GM23248 (cell line): Measurements from ENCODE around the gene MAK. TPM values are rescaled to one million over a fixed set of nuclear protein-coding genes. Genes with fewer than 3 reads are reported as not detected.

Source experiments
- DNase-seq: peaks from one replicate; pipeline ENCODE4 v3.0.0-alpha.2; 2015
- H2AFZ ChIP-seq: fragments of 200-600 bp; sonication (generic); 2 replicates; pipeline ENCODE4 v1.6.1; 2016; ENCODE audit warnings: antibody characterized with exemption
- H3F3A ChIP-seq: fragments of 200-600 bp; sonication (generic); 2 replicates; pipeline ENCODE4 v1.6.1; 2016; ENCODE audit warnings: mild to moderate bottlenecking, antibody characterized with exemption, mixed run types; ENCODE audit not compliant: insufficient read depth
- H3K27ac ChIP-seq: fragments of 200-600 bp; sonication (generic); 2 replicates; pipeline ENCODE4 v1.5.1; 2016; ENCODE audit warnings: mild to moderate bottlenecking
- H3K27me3 ChIP-seq: fragments of 200-600 bp; sonication (generic); replicated peaks from 2 replicates; pipeline ENCODE4 v1.6.1; 2016; ENCODE audit warnings: mild to moderate bottlenecking; ENCODE audit not compliant: insufficient read depth
- H3K36me3 ChIP-seq: fragments of 200-600 bp; sonication (generic); 2 replicates; pipeline ENCODE4 v1.6.1; 2016; ENCODE audit warnings: low read depth, mild to moderate bottlenecking
- H3K4me1 ChIP-seq: fragments of 200-600 bp; sonication (generic); 2 replicates; pipeline ENCODE4 v1.6.1; 2016; ENCODE audit warnings: mild to moderate bottlenecking; ENCODE audit not compliant: insufficient read depth
- H3K4me2 ChIP-seq: fragments of 200-600 bp; sonication (generic); one replicate; pipeline ENCODE4 v1.6.1; 2016; ENCODE audit warnings: mild to moderate bottlenecking; ENCODE audit not compliant: unreplicated experiment
- H3K4me3 ChIP-seq: fragments of 200-600 bp; sonication (generic); 2 replicates; pipeline ENCODE4 v1.5.1; 2016; ENCODE audit warnings: mild to moderate bottlenecking
- H3K79me2 ChIP-seq: fragments of 200-600 bp; sonication (generic); 2 replicates; pipeline ENCODE4 v1.6.1; 2016; ENCODE audit warnings: mild to moderate bottlenecking; ENCODE audit not compliant: insufficient read depth
- H3K9ac ChIP-seq: fragments of 200-600 bp; sonication (generic); 2 replicates; pipeline ENCODE4 v1.6.1; 2016; ENCODE audit warnings: mild to moderate bottlenecking
- H3K9me2 ChIP-seq: fragments of 200-600 bp; sonication (generic); 2 replicates; pipeline ENCODE4 v1.6.1; 2016; ENCODE audit warnings: mixed run types, mild to moderate bottlenecking, moderate library complexity; ENCODE audit not compliant: insufficient read depth
- H3K9me3 ChIP-seq: fragments of 200-600 bp; sonication (generic); one replicate; pipeline ENCODE4 v1.6.1; 2017; ENCODE audit warnings: low read depth
- H4K20me1 ChIP-seq: fragments of 200-600 bp; sonication (generic); 2 replicates; pipeline ENCODE4 v1.6.0; 2016; ENCODE audit not compliant: insufficient read depth
- EZH2 ChIP-seq: fragments of 200-600 bp; sonication (generic); IDR thresholded peaks from 2 replicates; pipeline ENCODE4 v1.6.1; 2018; ENCODE audit warnings: antibody characterized with exemption, mild to moderate bottlenecking; ENCODE audit not compliant: insufficient read depth, poor library complexity, severe bottlenecking
- EZH2phosphoT487 ChIP-seq: fragments of 200-600 bp; sonication (generic); IDR thresholded peaks from 2 replicates; pipeline ENCODE4 v1.6.1; 2018; ENCODE audit warnings: antibody characterized with exemption, moderate library complexity, mild to moderate bottlenecking, low read depth; ENCODE audit not compliant: insufficient read depth
- WGBS, 2 experiments: methylation state at CpG; one replicate each; pipeline ENCODE4 v1.1.6; 2015 to 2017; ENCODE audit warnings: low lambda C conversion rate in 2 of 2, low coverage in 1 of 2; ENCODE audit errors: missing lambda C conversion rate in 2 of 2; 5-methylcytosine and 5-hydroxymethylcytosine counted together
- in situ Hi-C: fragments of 300-500 bp; cut with MboI; formaldehyde crosslinking; loops from 2 replicates; pipeline ENCODE4 v1.15.0; 2020
- polyA plus RNA-seq: library from polyadenylated mRNA; unstranded; fragments of >200 nt; fragmentation: Nextera tagmentation; extraction: Ambion mirVana; gene quantifications from 2 replicates; pipeline ENCODE4 v1.2.1, GENCODE V29; 2016
- total RNA-seq: library from RNA; depleted of rRNA; stranded (reverse); fragments of >200 nt; shearing (Covaris generic); gene quantifications from 2 replicates; pipeline ENCODE4 v1.2.3, GENCODE V29; 2014

MAK gene
- total and polyA plus RNA-seq, 2 experiments from 2014 or later = 0.14 TPM; not detected in 1

DNA sequence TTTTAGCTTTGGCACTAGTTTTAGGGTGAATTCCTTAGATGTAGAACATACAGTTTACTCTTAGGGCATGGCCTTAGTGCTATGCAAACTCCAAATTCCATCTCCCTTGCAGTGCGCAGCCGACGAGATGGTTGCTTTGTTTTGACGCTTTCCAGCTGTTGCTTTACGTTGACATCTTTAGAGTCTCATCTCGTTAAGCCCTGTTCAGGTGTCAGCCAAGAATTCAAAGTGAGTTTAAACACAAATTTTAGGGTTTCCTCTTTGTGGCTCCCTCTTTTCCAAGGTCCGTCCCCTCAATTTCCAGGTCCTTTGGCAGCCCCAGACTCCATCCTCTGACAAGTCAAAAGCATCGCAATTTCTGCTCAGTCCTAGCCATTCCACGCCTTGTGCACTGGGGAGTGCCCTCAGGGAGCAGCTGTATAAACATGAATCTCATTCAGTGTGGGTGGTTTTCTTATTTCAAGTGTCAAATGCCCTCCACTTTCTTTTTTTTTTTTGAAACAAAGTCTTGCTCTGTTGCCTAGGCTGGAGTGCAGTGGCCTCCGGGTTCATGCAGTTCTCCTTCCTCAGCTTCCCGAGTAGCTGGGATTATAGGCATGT lies 14.1 kb upstream of the MAK start:
- Histone ChIP-seq H3K9ac (no peak overlapping the region), H3F3A (no peaks in the 10 kb centered on the region), H3K4me2 (no peak overlapping the region), H3K9me3 (no peaks in the 10 kb centered on the region), H3K27me3 (no peaks in the 10 kb centered on the region), H4K20me1 (no peaks in the 10 kb centered on the region), H3K36me3 (no peaks in the 10 kb centered on the region), H3K79me2 (no peaks in the 10 kb centered on the region), H3K27ac (no peak overlapping the region), H3K4me3 (no peak overlapping the region), H3K4me1 (no peaks in the 10 kb centered on the region), H2AFZ (no peak overlapping the region), H3K9me2 (no peaks in the 10 kb centered on the region)
- no peak for DNase-seq
- no peak for TF ChIP-seq EZH2phosphoT487
- no peak for TF ChIP-seq EZH2
- in situ Hi-C loops = no loop called here
- WGBS, 2 experiments = 49 to 55% methylated on average over 11 of the region's 11 CpGs

- WGBS, 2 experiments = 65 to 75% methylated on average over 7 of the region's 7 CpGs
These were observed 12.4 kb upstream of the MAK start for GRCh38 chr6:10850728-10851127.

DNA sequence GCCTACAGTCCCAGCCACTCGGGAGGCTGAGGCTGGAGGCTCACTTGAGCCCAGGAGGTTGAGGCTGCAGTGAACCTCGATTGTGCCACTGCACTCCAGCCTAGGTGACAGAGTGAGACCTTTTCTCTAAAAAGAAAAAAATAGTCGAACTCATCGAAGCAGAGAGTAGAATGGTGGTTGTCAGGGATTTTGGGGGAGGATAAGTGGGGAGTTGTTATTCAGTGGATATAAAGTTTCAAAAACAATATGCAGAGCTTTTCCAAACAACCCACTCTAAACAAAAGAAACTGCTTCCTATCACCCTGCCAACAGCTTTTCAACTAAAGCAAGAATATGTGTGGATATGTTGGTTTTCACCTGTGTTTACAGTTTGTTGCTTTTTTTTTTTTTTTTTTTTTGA lies 11.6 kb upstream of the MAK start:
- in situ Hi-C loops = no loop called here
- Histone ChIP-seq H3K9me2 (no peaks in the 10 kb centered on the region), H2AFZ (no peak overlapping the region), H4K20me1 (no peaks in the 10 kb centered on the region), H3F3A (no peaks in the 10 kb centered on the region), H3K27me3 (no peaks in the 10 kb centered on the region), H3K9me3 (no peaks in the 10 kb centered on the region), H3K36me3 (no peaks in the 10 kb centered on the region), H3K79me2 (no peaks in the 10 kb centered on the region), H3K4me2 (no peak overlapping the region), H3K27ac (no peak overlapping the region), H3K9ac (no peak overlapping the region), H3K4me3 (no peak overlapping the region), H3K4me1 (no peaks in the 10 kb centered on the region)
- no peak for DNase-seq
- WGBS, 2 experiments = 61 to 64% methylated on average over 4 of the region's 4 CpGs
- TF ChIP-seq EZH2 (no peak), EZH2phosphoT487 (no peak)

More at GRCh38 chr6:10850728-10851127, 12.4 kb upstream of the MAK start:
- no peaks in the 10 kb centered on the region for H3K27me3 ChIP-seq
- H4K20me1 ChIP-seq = no peaks in the 10 kb centered on the region
- TF ChIP-seq EZH2phosphoT487 = no peak
- TF ChIP-seq EZH2 = no peak
- DNase-seq = no peak
- H3K4me1 ChIP-seq = no peaks in the 10 kb centered on the region
- H3K4me3 ChIP-seq = no peak overlapping the region
- no peaks in the 10 kb centered on the region for H3K79me2 ChIP-seq
- no peak overlapping the region for H2AFZ ChIP-seq
- no peak overlapping the region for H3K4me2 ChIP-seq
- no peak overlapping the region for H3K9ac ChIP-seq
- H3K9me3 ChIP-seq = no peaks in the 10 kb centered on the region
- no peaks in the 10 kb centered on the region for H3F3A ChIP-seq
- no peaks in the 10 kb centered on the region for H3K36me3 ChIP-seq
- no peak overlapping the region for H3K27ac ChIP-seq
- H3K9me2 ChIP-seq = no peaks in the 10 kb centered on the region
- in situ Hi-C loops = no loop called here

- in situ Hi-C loops = no loop called here
- Histone ChIP-seq H3K36me3 (no peaks in the 10 kb centered on the region), H3K79me2 (no peaks in the 10 kb centered on the region), H3K4me1 (no peaks in the 10 kb centered on the region), H3F3A (no peaks in the 10 kb centered on the region), H3K27ac (no peak overlapping the region), H3K4me2 (no peak overlapping the region), H2AFZ (no peak overlapping the region), H3K9me2 (no peaks in the 10 kb centered on the region), H4K20me1 (no peaks in the 10 kb centered on the region), H3K9ac (no peak overlapping the region), H3K9me3 (no peaks in the 10 kb centered on the region), H3K4me3 (no peak overlapping the region), H3K27me3 (no peaks in the 10 kb centered on the region)
- no peak for TF ChIP-seq EZH2
- TF ChIP-seq EZH2phosphoT487 = no peak
- WGBS, 2 experiments = 52 to 57% methylated on average over 3 of the region's 3 CpGs
- peak; percentile 27 for DNase-seq
These were observed 9.3 kb upstream of the MAK start for GRCh38 chr6:10847684-10848083.

- H3K9me3 ChIP-seq = no peaks in the 10 kb centered on the region
- H3K36me3 ChIP-seq = no peaks in the 10 kb centered on the region
- H3K4me1 ChIP-seq = no peaks in the 10 kb centered on the region
- H2AFZ ChIP-seq = no peak overlapping the region
- no peak overlapping the region for H3K4me2 ChIP-seq
- TF ChIP-seq EZH2phosphoT487 (no peak), EZH2 (no peak)
- H3K27me3 ChIP-seq = no peaks in the 10 kb centered on the region
- no peaks in the 10 kb centered on the region for H3K79me2 ChIP-seq
- H4K20me1 ChIP-seq = no peaks in the 10 kb centered on the region
- no peak overlapping the region for H3K27ac ChIP-seq
- no peak for DNase-seq
- no peak overlapping the region for H3K4me3 ChIP-seq
- in situ Hi-C loops = no loop called here
- H3F3A ChIP-seq = no peaks in the 10 kb centered on the region
- H3K9me2 ChIP-seq = no peaks in the 10 kb centered on the region
- H3K9ac ChIP-seq = no peak overlapping the region
These were observed 5.2 kb upstream of the MAK start for GRCh38 chr6:10843554-10843953.
